Hepatocyte (in vitro differentiated cells): ENCODE data around the gene EPB41L4B.

Experiments
- CTCF ChIP-seq: fragments of 200-600 bp; sonication (generic); IDR thresholded peaks from 2 replicates; pipeline ENCODE4 v1.5.1; 2016; ENCODE audit warnings: antibody characterized with exemption, mild to moderate bottlenecking; ENCODE audit not compliant: poor library complexity
- EZH2 ChIP-seq: fragments of 200-600 bp; sonication (generic); IDR thresholded peaks from 2 replicates; pipeline ENCODE4 v1.6.1; 2016; ENCODE audit warnings: antibody characterized with exemption, mild to moderate bottlenecking, borderline replicate concordance

GRCh38 chr9:109336409-109336808 lies 15.6 kb upstream of the EPB41L4B start:
- TF ChIP-seq CTCF: no peak
- no peak for TF ChIP-seq EZH2
